ENCODE data around the gene DHRS13. TPM values are rescaled to one million over a fixed set of nuclear protein-coding genes. Genes with fewer than 3 reads are reported as not detected.
"Not testable (repeated sequence)": the region's sequence is repeated elsewhere in the genome, so short reads cannot be mapped to it uniquely, and the experiment has no call there.

Gene DHRS13
- polyA plus RNA-seq, 1 experiment, result 2.8 TPM

DNA sequence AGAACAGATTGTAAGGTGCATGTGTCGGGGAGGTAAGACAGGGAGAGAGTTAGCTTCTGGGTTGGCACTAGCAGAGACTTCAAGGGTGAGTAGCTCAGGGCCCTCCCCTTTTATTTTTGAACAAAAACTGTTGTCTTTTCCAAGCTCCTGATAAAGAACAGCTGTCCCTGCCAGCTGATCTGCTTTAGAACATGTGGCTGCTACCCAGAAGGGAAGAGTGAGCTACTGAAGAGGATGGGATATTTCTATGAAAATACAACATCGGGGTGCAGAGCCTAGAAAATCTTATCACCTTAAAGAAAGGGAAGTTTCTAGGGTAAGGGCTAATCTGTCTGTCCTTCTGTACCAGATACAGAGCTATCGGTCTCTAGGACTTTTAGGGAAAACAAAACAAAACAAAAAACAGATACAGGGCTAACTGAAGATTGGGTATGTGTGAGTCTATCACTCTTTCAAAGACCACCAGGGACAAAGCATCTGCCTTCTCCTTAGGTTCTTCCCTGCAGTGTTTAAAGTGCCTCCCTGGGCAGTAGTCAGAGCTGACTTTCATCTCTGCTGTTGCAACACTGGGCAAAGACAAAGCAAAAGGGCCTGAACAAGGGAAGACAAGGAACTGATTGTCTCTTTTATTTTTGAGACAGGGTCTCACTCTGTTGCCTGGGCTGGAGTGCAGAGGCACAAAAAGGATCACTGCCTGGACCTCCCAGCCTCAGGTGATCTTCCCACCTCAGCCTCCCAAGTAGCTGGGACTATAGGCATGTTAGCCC is 5.0 kb upstream of the DHRS13 start:
- peaks cover 33% of the 10 kb centered on the region for H3K36me3 ChIP-seq (ENCODE audit: control insufficient read depth, insufficient read depth, low read length)
- TF ChIP-seq, protein P1, sequence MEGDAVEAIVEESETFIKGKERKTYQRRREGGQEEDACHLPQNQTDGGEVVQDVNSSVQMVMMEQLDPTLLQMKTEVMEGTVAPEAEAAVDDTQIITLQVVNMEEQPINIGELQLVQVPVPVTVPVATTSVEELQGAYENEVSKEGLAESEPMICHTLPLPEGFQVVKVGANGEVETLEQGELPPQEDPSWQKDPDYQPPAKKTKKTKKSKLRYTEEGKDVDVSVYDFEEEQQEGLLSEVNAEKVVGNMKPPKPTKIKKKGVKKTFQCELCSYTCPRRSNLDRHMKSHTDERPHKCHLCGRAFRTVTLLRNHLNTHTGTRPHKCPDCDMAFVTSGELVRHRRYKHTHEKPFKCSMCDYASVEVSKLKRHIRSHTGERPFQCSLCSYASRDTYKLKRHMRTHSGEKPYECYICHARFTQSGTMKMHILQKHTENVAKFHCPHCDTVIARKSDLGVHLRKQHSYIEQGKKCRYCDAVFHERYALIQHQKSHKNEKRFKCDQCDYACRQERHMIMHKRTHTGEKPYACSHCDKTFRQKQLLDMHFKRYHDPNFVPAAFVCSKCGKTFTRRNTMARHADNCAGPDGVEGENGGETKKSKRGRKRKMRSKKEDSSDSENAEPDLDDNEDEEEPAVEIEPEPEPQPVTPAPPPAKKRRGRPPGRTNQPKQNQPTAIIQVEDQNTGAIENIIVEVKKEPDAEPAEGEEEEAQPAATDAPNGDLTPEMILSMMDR (IDR thresholded peaks at IDR 0.05; ENCODE audit: insufficient read depth, low read depth, low read length), result no peak
- POLR2A ChIA-PET, result no interaction called here
- DNase-seq (ENCODE audit: low read depth), result no peak
- CTCF ChIA-PET, result interaction anchor here (1.0 to 7.4 kb wide), 11 partner anchors 9 to 209 kb away, joined by 3 to 48 read pairs (median 6); partner anchors contain the start of genes FLOT2, NEK8 and TLCD1
- no peaks in the 10 kb centered on the region for H3K27me3 ChIP-seq (ENCODE audit: control insufficient read depth, insufficient read depth, low read length)
- no peak overlapping the region for H3K4me3 ChIP-seq (ENCODE audit: low read depth, low read length)

DNA sequence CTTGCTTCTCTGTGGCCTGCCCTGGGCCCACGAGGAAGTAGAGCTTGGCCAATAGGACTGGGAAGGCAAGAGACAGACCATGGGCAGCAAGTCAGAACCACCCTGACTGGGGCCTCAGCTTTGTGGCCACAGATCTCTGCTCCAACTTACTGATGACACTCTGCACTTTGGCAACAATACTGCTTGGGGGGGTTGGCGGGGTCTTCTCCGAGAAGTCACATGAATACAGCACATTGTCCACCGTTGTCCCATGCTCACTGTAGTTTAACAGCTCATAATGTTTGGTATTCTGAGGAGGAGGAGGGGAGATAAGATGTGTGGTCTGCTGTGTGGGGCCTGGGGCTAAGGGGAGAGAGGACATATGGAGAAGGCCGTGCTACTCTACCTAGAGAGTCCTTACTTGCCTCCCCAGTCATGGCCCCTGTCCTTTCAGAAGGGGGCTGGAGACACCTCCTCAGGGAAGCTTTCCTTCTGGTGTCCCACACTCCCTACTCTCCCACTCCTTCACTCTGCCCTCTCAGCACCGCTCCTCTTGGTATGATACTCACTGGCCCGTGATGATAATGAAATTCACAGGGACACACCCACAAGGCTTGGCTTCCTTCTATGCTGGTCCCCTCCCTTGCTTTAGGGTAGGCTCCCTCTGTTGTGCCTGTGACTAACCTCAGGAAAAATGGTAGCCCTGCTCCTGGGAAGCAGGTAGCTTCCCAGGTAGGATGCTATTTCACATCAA is 4.0 kb upstream of the DHRS13 start:
- DNase-seq (ENCODE audit: low read depth), result no peak
- peaks cover 24% of the 10 kb centered on the region for H3K36me3 ChIP-seq (ENCODE audit: control insufficient read depth, insufficient read depth, low read length)
- ChIA-PET CTCF (interaction anchor here (1.1 to 7.4 kb wide), 9 partner anchors 9 to 179 kb away, joined by 3 to 48 read pairs (median 6); partner anchors contain the start of genes FLOT2, NEK8 and TLCD1), POLR2A (no interaction called here)
- no peak overlapping the region for H3K4me3 ChIP-seq (ENCODE audit: low read depth, low read length)
- TF ChIP-seq, protein P1 (IDR thresholded peaks at IDR 0.05; ENCODE audit: insufficient read depth, low read depth, low read length), result no peak
- H3K27me3 ChIP-seq (ENCODE audit: control insufficient read depth, insufficient read depth, low read length), result no peaks in the 10 kb centered on the region

DNA sequence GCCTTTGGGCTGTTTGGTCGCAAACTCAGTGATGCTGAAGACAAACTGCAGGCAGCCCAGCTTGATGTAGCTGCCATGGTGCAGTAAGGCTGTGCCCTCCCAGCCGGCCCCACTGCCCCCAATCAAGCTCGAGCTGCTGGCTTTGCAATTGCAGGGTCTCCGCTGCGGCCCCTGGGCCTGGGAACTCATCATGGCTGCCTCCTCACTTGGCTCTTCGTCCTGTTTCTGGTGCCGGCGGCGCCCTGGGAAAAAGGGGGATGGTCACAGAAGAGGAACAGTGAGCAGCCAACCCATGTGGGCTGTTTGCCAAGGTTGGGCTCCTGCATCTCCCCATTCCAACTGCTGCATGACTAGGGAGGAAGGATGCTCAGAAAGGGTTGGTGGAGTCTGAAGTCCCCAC is 3.4 kb upstream of the DHRS13 start:
- DNase-seq (ENCODE audit: low read depth), result no peak
- Histone ChIP-seq H3K36me3 (ENCODE audit: control insufficient read depth, insufficient read depth, low read length) (peaks cover 21% of the 10 kb centered on the region), H3K4me3 (ENCODE audit: low read depth, low read length) (no peak overlapping the region), H3K27me3 (ENCODE audit: control insufficient read depth, insufficient read depth, low read length) (no peaks in the 10 kb centered on the region)
- ChIA-PET CTCF (interaction anchor here (1.8 to 7.4 kb wide), 4 partner anchors 11 to 179 kb away, joined by 3 to 48 read pairs (median 26); partner anchors contain the start of genes NEK8 and TLCD1), POLR2A (no interaction called here)
- TF ChIP-seq, protein P1 (IDR thresholded peaks at IDR 0.05; ENCODE audit: insufficient read depth, low read depth, low read length), result no peak

DNA sequence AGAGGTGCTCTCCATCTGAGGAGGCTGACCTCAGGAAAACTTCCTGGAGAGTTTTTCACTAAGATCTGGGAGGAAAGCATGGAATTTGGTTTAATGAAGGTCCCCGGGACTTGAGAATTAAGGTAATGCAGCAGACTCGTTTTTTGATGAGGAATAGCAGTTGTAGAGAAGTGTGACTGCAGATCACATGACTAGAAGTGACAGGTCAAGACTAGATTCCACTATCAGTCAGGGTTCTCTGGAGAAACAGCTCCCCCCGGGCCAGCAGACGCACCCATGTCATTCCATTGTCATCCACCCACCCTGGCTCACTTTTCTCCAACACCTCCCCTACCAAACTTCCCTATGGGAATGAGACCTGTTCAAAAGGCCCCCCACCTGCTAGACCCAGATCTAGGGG is 1.9 kb upstream of the DHRS13 start:
- POLR2A ChIA-PET, result no interaction called here
- CTCF ChIA-PET, result interaction anchor here (1.0 to 5.6 kb wide), 4 partner anchors 12 to 180 kb away, joined by 3 to 33 read pairs (median 6); no protein-coding TSS in a partner anchor

DNA sequence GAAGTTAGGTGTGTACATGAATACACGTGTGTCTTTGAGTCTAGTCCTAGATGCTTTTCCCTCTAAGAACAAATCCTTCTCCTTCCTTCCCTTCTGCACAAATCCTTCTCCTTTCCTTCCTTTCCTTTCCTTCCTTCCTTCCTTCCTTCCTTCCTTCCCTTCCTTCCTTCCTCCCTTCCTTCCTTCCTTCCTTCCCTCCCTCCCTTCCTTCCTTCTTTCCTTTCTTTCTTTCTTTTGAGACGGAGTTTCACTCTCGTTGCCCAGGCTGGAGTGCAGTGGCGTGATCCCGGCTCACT is 615 bp upstream of the DHRS13 start:
- H3K36me3 ChIP-seq (ENCODE audit: control insufficient read depth, insufficient read depth, low read length), result peaks cover 13% of the 10 kb centered on the region
- CTCF ChIA-PET, result interaction anchor here (0.6 to 3.4 kb wide), 9 partner anchors 8 to 222 kb away, joined by 3 to 22 read pairs (median 5); no protein-coding TSS in a partner anchor
- DNase-seq (ENCODE audit: low read depth); H3K27me3 ChIP-seq (ENCODE audit: control insufficient read depth, insufficient read depth, low read length); H3K4me3 ChIP-seq (ENCODE audit: low read depth, low read length); POLR2A ChIA-PET: not testable (repeated sequence)

More for the DNA sequence above, 1.9 kb upstream of the DHRS13 start:
- Histone ChIP-seq H3K27me3 (ENCODE audit: control insufficient read depth, insufficient read depth, low read length) (no peaks in the 10 kb centered on the region), H3K4me3 (ENCODE audit: low read depth, low read length) (no peak overlapping the region), H3K36me3 (ENCODE audit: control insufficient read depth, insufficient read depth, low read length) (peaks cover 14% of the 10 kb centered on the region)
- no peak for DNase-seq (ENCODE audit: low read depth)
- TF ChIP-seq, protein P1 (IDR thresholded peaks at IDR 0.05; ENCODE audit: insufficient read depth, low read depth, low read length), result no peak
